Immature natural killer cell (primary cell): ENCODE measurements around the gene AKAP3. TPM values are rescaled to one million over a fixed set of nuclear protein-coding genes. Genes with fewer than 3 reads are reported as not detected.

ENCODE experiments used
- DNase-seq, 3 donors: peaks; one replicate each; pipeline ENCODE4 v3.0.0; 2022; ENCODE audit warnings: mixed read lengths in 1 of 3
- H3K27ac Mint-ChIP-seq, 6 donors: one replicate each; pipeline ENCODE4 v1.8.0; 2020; ENCODE audit warnings: mixed read lengths in 6 of 6, mild to moderate bottlenecking in 5 of 6, inconsistent platforms in 4 of 6, moderate library complexity in 3 of 6
- H3K27me3 Mint-ChIP-seq, 3 donors: one replicate each; pipeline ENCODE4 v1.8.0; 2020 to 2021; ENCODE audit warnings: low read depth in 3 of 3, mild to moderate bottlenecking in 3 of 3, mixed read lengths in 3 of 3, moderate library complexity in 3 of 3, inconsistent platforms in 1 of 3
- H3K36me3 Mint-ChIP-seq, 3 donors: one replicate each; pipeline ENCODE4 v1.8.0; 2020; ENCODE audit warnings: mixed read lengths in 3 of 3, inconsistent platforms in 2 of 3, mild to moderate bottlenecking in 2 of 3
- H3K4me1 Mint-ChIP-seq, 2 donors: one replicate each; pipeline ENCODE4 v1.8.0; 2020; ENCODE audit warnings: inconsistent platforms in 2 of 2, mild to moderate bottlenecking in 2 of 2, mixed read lengths in 2 of 2, moderate library complexity in 1 of 2
- H3K4me3 Mint-ChIP-seq, 5 donors: one replicate each; pipeline ENCODE4 v1.8.0; 2020; ENCODE audit warnings: mild to moderate bottlenecking in 5 of 5, mixed read lengths in 5 of 5, inconsistent platforms in 3 of 5, moderate library complexity in 3 of 5
- H3K9me3 Mint-ChIP-seq, 6 donors: one replicate each; pipeline ENCODE4 v1.8.0; 2020; ENCODE audit warnings: mild to moderate bottlenecking in 6 of 6, mixed read lengths in 6 of 6, inconsistent platforms in 4 of 6, moderate library complexity in 3 of 6
- polyA plus RNA-seq, 3 donors: library from polyadenylated mRNA; unstranded; fragments of 300-500 nt; fragmentation: Illumina TruSeq; gene quantifications; one replicate each; pipeline ENCODE4 v1.2.3, GENCODE V29; 2021

Gene AKAP3
- polyA plus RNA-seq, 3 donors from 2014 or later, result 0.11 to 2.0 TPM; not detected in 1

DNA sequence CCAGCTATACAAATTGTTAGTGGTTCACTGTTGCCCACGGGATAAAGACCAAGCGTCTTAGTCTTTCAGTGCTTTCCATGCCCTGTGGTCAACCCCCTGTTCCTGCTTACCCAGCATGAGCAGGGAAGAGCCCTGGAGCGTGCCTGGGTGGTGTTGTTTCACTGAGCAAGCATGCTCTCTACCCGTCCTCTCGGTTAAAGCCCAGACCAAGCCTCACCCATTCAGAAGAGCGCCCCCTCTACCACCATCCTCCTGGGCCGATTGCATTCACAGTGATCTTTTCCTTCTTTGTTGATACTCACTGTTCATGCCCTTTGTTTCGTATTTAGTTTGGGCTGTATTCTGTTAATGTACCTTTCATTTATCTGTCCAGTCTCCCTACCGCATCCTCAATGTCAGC lies 61.7 kb downstream of the AKAP3 start:
- Mint-ChIP-seq H3K4me3 (no peak overlapping the region), H3K4me1 (no peaks in the 10 kb centered on the region), H3K27ac (no peak overlapping the region), H3K9me3 (peaks cover 0 to 1% (median 0%) of the 10 kb centered on the region in 6 donors), H3K27me3 (peaks cover 0 to 12% (median 2%) of the 10 kb centered on the region in 3 donors), H3K36me3 (no peaks in the 10 kb centered on the region)
- no peak for DNase-seq

DNA sequence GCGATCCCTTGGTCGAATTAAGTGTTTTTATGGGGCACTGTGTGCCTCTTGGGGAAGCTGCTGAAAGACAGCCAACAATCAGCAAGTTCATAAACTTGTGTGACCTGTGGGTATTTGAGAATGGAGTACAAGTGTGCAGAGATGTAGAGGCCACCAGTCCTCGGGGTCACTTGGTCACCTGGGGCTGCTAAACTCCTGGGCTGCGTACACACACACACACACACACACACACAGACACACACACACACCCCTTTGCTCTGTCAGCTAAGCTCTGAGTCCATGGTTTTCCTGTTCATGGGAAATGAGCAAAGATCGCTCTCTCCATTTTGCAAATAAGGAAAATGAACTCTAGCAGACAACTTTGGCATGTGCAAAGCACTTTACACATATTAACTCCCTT lies 62.4 kb downstream of the AKAP3 start:
- H3K4me1 Mint-ChIP-seq, result no peaks in the 10 kb centered on the region
- no peaks in the 10 kb centered on the region for H3K36me3 Mint-ChIP-seq
- DNase-seq, result no peak
- no peak overlapping the region for H3K27ac Mint-ChIP-seq
- H3K27me3 Mint-ChIP-seq, result peaks cover 0 to 12% (median 1%) of the 10 kb centered on the region in 3 donors
- no peak overlapping the region for H3K4me3 Mint-ChIP-seq
- peaks cover 0 to 1% (median 0%) of the 10 kb centered on the region in 6 donors for H3K9me3 Mint-ChIP-seq

DNA sequence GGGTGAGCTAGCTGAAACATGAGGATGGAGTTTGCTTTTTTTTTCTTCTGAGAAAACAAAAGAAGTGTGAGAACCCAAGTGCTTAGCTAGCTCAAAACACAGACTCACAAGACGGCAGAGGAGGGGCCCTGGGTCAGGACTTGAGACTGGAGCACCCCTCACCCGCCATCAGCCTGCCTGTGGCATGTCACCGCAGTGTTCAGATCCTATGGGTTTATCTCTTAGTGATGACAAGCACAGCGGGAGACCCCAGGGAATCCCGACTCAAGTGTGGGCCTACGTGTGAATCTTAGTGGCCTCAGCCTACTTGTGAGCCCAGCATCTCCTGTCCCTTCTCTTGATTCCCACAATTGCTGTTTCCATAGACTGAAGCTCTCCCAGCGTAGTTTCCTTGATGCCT lies 64.0 kb downstream of the AKAP3 start:
- peaks cover 0 to 1% (median 0%) of the 10 kb centered on the region in 6 donors for H3K9me3 Mint-ChIP-seq
- H3K27me3 Mint-ChIP-seq, result peaks cover 0 to 9% (median 3%) of the 10 kb centered on the region in 3 donors
- H3K4me3 Mint-ChIP-seq, result no peak overlapping the region
- H3K4me1 Mint-ChIP-seq, result no peaks in the 10 kb centered on the region
- DNase-seq, result no peak
- H3K36me3 Mint-ChIP-seq, result no peaks in the 10 kb centered on the region
- H3K27ac Mint-ChIP-seq, result no peak overlapping the region

DNA sequence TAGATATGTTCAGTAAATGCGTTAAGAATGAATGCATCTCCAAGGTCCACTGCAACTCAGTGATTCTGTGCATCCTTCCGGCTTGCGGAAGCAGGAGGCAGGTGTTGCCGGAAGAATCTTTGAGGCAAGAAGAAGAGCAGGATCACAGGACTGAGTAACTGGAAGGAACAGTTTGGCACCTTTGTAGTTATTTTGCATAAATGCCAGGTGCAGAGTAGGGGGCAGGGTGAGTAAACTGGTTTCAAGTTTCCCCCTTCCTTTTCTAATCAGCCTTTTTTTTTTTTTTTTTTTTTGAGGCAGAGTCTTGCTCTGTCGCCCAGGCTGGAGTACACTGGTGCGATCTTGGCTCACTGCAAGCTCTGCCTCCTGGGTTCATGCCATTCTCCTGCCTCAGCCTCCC lies 64.6 kb downstream of the AKAP3 start:
- Mint-ChIP-seq H3K27ac (no peak overlapping the region), H3K9me3 (peaks cover 0 to 1% (median 0%) of the 10 kb centered on the region in 6 donors), H3K27me3 (peaks cover 0 to 9% (median 3%) of the 10 kb centered on the region in 3 donors), H3K4me3 (no peak overlapping the region), H3K4me1 (no peaks in the 10 kb centered on the region), H3K36me3 (no peaks in the 10 kb centered on the region)
- no peak for DNase-seq

DNA sequence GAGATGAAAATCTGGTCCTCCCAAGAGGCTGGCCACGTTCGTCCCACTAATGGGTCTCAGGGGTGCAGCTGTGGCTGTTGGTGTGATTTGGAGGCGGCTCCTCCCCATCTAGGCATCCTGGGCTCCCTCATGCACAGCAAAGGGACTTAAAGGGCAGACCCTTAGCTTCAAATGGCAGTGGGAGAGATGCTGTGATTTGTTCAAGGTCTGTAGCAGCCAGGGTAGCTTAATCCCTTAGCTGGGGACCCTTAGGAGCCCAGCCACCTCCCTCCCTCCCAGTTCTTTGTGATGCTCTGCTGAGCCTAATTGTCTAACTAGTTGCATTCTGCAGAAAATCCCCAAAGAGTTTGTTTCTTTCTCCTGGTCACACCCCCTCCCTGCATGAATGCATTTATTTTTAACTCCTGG lies 68.6 kb downstream of the AKAP3 start:
- no peak for DNase-seq
- H3K4me3 Mint-ChIP-seq, result no peak overlapping the region
- no peaks in the 10 kb centered on the region for H3K36me3 Mint-ChIP-seq
- peaks cover 0 to 8% (median 3%) of the 10 kb centered on the region in 3 donors for H3K27me3 Mint-ChIP-seq
- H3K4me1 Mint-ChIP-seq, result no peaks in the 10 kb centered on the region
- H3K27ac Mint-ChIP-seq, result no peak overlapping the region
- peaks cover 0 to 1% (median 0%) of the 10 kb centered on the region in 6 donors for H3K9me3 Mint-ChIP-seq

DNA sequence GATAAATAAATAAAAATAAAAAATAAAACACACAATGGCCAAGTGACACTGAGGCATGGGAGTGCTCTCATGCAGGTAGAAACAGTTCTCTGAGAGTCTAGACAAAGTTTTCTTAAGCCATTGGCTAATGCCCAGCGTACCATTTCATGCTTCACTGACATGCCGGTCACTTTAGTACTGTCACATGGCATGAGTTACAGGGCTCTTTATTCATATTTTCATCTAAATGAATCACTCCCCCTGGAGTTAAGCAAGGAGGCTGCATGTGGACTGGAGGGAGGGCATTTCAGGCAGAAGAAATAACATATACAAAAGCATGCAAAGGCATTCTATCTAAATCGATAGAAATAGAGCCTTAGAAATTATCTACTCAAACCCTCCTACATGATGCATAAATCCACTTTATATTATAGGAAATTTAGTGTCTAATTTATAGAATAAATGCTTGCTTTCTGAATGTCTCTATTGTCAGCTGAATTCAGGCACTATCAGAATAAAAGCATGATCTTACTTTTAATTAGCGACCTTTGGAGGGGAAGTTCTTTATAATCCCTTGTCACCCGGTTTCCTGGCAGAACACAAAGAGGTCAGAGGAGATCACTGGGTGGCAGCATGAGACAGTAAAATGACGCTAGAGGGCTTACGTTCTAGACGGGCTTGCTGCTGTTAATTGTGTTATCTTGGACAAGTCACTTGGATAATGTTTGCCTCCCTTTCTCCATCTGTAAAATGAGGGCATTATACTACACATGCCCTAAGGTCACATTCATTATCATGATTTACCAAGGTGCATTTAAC lies 69.3 kb downstream of the AKAP3 start:
- Mint-ChIP-seq H3K27me3 (peaks cover 0 to 8% (median 3%) of the 10 kb centered on the region in 3 donors), H3K4me3 (no peak overlapping the region), H3K27ac (no peak overlapping the region), H3K9me3 (peaks cover 0 to 1% (median 0%) of the 10 kb centered on the region in 6 donors), H3K4me1 (no peaks in the 10 kb centered on the region), H3K36me3 (no peaks in the 10 kb centered on the region)
- no peak for DNase-seq

DNA sequence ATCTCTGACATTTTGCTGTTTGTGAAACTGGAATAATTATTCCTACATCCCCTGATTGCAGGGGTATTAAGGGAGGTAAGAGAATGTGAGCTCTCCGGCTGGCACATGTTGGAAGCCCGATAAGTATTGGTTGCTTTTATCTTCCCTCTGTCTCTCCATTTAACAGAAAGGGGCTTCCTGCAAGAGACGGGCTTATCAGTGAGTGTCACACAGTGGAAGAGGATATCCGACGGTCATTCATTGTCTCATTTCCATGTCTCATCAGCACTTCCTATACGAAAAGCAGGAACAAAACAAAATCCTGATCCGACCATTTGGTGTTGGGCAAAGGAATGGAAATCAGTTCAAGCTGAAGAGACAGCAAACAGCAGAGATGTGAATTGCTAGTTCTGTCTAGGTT lies 76.2 kb downstream of the AKAP3 start:
- no peaks in the 10 kb centered on the region for H3K36me3 Mint-ChIP-seq
- H3K27ac Mint-ChIP-seq, result no peak overlapping the region
- peaks cover 0 to 3% (median 2%) of the 10 kb centered on the region in 3 donors for H3K27me3 Mint-ChIP-seq
- no peak for DNase-seq
- H3K4me1 Mint-ChIP-seq, result no peaks in the 10 kb centered on the region
- no peaks in the 10 kb centered on the region for H3K9me3 Mint-ChIP-seq
- H3K4me3 Mint-ChIP-seq, result no peak overlapping the region

DNA sequence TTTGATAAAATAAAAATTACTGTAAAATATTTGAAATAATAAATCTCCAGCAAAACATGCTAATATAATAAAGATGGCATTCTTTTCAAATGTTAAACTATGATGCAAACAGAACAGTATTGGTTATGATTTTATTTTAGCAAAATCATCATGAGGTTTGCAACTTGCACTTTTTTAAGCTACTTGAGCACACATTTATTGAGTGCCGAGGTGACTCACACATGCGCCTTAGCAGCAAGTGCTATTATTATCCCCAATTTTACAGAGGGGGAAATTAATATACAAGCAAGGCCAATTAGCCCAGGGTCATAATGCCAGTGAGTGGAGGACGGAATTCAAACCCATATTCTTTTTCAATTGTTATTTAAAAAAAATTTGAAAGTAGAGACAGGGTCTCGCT lies 79.6 kb downstream of the AKAP3 start:
- H3K27ac Mint-ChIP-seq, result no peak overlapping the region
- H3K4me1 Mint-ChIP-seq, result peaks cover 8 to 10% of the 10 kb centered on the region in 2 donors
- H3K9me3 Mint-ChIP-seq, result no peaks in the 10 kb centered on the region
- H3K27me3 Mint-ChIP-seq, result peaks cover 0 to 4% (median 0%) of the 10 kb centered on the region in 3 donors
- peaks cover 0 to 4% (median 0%) of the 10 kb centered on the region in 3 donors for H3K36me3 Mint-ChIP-seq
- no peak overlapping the region for H3K4me3 Mint-ChIP-seq
- no peak for DNase-seq

DNA sequence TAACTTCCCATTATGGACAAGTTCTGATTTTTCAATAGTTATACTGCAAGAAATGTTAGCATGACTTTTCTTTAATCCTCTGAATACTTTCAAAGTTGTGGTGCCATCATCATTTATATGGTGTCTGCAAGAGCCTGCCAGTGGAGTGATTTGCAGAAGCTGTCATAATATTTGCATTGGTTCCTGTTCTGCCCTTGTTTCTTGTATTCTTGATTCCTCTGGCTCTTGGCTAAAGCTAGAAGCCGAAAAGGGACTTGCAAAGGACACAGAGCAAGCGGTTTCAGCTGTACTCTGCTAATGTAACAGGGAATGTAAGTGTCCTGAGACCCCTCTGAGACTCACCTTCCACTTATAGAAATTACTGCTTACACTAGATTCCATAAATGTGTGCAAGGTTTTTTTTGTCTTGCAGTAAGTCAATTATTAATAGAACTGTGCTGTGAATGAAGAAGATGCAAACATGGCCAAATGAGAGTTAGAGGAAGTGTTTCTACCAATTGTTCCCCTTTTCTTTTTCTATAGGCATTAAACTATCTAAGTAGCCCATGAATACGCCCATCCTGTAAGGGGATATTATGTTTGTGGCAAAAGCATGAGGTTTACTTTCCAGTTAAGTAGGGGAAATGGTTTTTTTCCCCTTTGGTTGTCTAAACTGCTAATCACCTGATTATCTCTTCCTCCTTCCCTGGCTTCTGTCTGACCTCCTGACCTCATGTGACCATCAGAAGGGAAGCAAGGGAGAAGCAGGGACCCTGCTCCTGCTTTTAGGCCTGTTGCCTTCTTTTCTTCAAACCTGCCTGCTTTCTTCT lies 81.6 kb downstream of the AKAP3 start:
- Mint-ChIP-seq H3K27me3 (peaks cover under 1 to 8% (median 1%) of the 10 kb centered on the region in 3 donors), H3K4me3 (no peak overlapping the region), H3K9me3 (no peaks in the 10 kb centered on the region)

DNA sequence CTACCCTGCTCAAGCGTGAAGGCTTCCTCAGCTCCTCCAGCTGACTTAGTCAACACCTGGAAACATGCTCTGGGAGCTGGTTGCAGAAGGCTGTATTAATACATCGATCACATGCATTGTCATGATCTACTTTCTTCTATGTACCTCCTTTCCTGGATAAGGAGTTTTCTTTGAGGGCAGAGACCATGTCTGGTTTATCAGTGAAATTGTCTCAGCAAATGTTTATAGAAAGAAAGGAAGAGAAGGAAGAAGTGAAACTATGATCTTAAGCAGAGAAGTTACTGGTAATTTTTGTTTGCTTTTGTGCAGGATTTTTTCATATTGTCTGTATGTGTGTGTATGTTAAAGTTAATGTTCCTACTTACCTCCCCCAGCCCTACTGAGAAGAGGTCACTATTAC lies 82.4 kb downstream of the AKAP3 start:
- H3K4me1 Mint-ChIP-seq, result peaks cover 16 to 22% of the 10 kb centered on the region in 2 donors
- peaks cover 0 to 4% (median 0%) of the 10 kb centered on the region in 3 donors for H3K36me3 Mint-ChIP-seq
- H3K4me3 Mint-ChIP-seq, result no peak overlapping the region
- no peaks in the 10 kb centered on the region for H3K9me3 Mint-ChIP-seq
- H3K27ac Mint-ChIP-seq, result no peak overlapping the region
- H3K27me3 Mint-ChIP-seq, result peaks cover 1 to 8% (median 2%) of the 10 kb centered on the region in 3 donors
- DNase-seq, result no peak

More for the DNA sequence above, 81.6 kb downstream of the AKAP3 start:
- peaks cover 0 to 4% (median 0%) of the 10 kb centered on the region in 3 donors for H3K36me3 Mint-ChIP-seq
- H3K27ac Mint-ChIP-seq, result no peak overlapping the region
- no peak for DNase-seq
- H3K4me1 Mint-ChIP-seq, result peaks cover 11 to 15% of the 10 kb centered on the region in 2 donors

Other genes starting within 250 kb of the AKAP3 start
- not detected for gene FGF6, start 203.2 kb downstream of the AKAP3 start, polyA plus RNA-seq
- 1 to 10 TPM; 1.8 to 4.4 (median 2.9) TPM for gene RAD51AP1, start 110.2 kb downstream of the AKAP3 start, polyA plus RNA-seq
- gene DYRK4, start 86.8 kb downstream of the AKAP3 start, polyA plus RNA-seq, result 10 to 100 TPM; 31.8 to 41.1 (median 36.9) TPM
- 100 to 1,000 TPM; 148 to 267 (median 201) TPM for gene NDUFA9, start 63 bp upstream of the AKAP3 start, polyA plus RNA-seq
- under 1 TPM in 2 of 3 donors, not detected in 1; 0.25 to 0.48 TPM for gene GALNT8, start 71.3 kb upstream of the AKAP3 start, polyA plus RNA-seq